ELF-1 (cell line): ENCODE data around the gene ALPG.
"Not testable (repeated sequence)": the region's sequence is repeated elsewhere in the genome, so short reads cannot be mapped to it uniquely, and the experiment has no call there.

Experiments used
- DNase-seq: peaks from one replicate; pipeline ENCODE4 v3.0.0-alpha.2; 2016; ENCODE audit warnings: low read depth, low spot score

The ALPG gene

GRCh38 chr2:232406556-232407310 lies at the start of gene ALPG:
Gene ALPG (plus strand): TSS chr2:232406844. CDS start chr2:232406895, 51 bp downstream.
- DNase-seq, result no peak

DNA sequence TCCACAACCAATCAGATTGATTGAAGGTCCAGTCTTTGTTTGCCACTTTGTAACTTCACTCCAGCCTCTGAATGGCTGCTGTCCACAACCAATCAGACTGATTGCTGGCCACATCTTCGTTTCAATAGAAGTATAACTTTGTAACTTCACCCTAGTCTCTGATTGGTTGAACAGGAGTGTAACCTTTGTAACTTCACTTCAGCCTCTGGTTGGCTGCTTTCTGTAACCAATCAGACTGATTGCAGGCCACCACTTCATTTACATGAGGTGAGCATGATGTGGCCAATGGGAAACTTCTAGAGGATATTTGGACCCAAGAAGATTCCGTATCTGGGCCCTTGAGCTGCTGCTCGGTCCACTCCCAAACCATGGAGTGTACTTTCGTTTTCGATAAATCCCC lies 45.0 kb upstream of the ALPG start:
- no peak for DNase-seq

GRCh38 chr2:232362174-232362900 lies 44.3 kb upstream of the ALPG start:
- no peak for DNase-seq

DNA sequence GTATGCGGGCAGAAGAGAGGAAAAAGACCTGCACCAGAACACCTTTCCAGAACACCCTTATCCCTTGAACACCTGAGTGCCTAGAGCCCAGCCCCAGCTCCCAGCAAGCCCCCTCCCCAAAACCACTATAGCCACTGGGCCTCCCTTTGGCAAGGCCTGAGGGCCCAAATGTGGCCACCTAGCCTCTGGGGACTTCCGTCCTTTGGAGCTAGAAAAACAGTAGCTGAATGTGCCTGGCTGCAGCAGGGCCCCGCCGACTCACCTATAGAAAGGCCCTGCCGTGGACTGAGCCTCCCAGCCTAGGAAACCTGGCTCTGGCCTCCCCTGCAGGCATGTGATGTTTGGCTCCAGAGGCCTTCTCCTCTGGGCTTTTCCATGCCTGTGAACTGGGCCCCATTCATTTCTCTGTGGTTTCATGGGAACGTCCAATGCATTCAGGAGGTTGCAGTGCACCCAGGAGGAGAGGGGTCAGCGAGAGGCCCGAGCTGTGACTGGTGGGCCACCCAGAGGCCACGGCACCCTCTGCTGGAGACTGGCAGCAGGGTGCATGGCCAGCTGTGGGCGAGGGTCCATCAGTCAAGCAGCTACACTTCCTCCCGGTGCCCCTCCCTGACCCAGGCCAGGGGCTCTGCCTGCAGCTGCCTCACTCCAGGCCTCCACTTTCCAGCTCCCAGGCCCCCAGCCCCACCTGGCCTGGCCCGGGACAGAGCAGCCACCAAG lies 43.4 kb upstream of the ALPG start:
- not testable (repeated sequence) for DNase-seq

DNA sequence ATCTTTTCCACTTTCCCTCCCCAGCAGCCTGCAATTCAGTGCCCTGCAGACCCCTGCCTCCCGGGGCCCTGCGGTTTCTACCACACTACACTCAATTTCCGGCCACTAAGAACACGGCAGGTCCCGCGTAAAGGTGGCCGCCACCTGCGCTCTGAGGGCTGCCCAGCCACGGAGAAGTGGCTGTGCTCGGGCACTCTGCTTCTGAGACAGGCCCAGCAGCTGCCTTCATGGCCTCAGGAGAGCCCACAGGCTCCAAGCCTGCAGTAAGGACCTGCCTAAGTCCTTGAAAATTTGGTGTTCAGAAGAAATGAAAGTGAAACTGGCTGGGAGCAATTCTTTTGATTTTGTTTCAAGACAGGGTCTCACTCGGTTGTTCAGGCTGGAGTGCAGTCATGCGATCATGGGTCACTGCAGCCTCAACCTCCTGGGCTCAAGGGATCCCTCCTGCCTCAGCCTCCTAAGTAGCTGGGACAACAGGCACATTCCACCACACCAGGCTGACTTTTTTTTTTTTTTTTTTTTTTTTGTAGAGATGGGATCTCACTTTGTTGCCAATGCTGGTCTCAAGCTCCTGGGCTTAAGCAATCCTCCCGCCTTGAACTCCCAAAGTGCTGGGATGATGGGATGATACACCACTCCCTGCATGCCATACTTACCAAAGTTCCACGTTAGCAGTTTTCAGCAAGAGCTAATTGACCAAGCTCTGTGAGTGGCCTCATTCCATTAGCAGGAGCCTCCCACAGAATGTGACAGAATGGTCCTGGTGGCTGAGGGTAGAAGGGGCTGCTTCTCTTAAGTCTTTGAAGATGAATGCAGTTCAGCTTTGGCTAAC lies 42.6 kb upstream of the ALPG start:
- no peak for DNase-seq

GRCh38 chr2:232364806-232365594 lies 41.6 kb upstream of the ALPG start:
- DNase-seq, result not testable (repeated sequence)

- peak; percentile 82 for DNase-seq
Observed at GRCh38 chr2:232365621-232366321, 40.9 kb upstream of the ALPG start.

DNA sequence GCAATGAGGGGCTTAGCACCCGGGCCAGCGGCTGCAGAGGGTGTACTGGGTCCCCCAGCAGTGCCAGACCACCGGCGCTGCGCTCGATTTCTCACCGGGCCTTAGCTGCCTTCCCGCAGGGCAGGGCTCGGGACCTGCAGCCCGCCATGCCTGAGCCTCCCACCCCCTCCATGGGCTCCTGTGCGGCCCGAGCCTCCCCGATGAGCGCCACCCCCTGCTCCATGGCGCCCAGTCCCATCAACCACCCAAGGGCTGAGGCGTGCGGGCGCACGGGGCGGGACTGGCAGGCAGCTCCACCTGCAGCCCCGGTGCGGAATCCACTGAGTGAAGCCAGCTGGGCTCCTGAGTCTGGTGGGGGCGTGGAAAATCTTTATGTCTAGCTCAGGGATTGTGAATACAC lies 40.2 kb upstream of the ALPG start:
- DNase-seq, result not testable (repeated sequence)

- no peak for DNase-seq
Observed at GRCh38 chr2:232367016-232367415, 39.6 kb upstream of the ALPG start.

DNA sequence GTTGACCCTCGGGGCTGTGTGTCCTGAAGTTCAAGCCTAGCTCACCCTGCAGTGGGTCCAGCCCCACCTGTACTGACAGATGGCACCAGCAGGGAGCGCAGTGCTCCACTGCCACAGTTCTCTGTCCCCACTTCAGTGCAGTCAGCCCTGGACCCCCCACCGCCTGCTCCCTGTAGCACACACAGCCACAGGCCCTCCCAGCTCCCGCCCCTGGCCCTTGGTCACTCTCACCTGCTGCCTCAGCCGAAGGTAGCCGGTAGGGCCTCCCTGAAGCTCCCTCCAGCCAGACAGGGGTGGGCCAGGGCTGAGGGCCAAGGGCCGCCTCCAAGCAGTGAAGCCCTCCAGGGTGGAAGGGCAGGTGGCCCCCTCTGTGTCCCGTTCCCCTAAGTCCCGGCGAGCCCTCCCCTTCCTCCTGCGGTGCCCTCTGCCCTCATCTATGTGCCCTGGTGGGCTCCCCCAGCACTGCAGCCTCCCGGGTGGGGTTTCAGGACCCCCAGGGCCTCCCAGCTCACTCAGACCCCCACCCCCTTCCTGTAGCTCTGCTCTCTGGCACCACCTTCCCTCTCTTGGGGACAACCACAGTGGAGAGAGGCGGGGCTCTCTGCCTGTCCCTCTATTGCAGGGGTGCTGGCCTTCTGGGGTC lies 38.9 kb upstream of the ALPG start:
- DNase-seq, result peak; percentile 82

DNA sequence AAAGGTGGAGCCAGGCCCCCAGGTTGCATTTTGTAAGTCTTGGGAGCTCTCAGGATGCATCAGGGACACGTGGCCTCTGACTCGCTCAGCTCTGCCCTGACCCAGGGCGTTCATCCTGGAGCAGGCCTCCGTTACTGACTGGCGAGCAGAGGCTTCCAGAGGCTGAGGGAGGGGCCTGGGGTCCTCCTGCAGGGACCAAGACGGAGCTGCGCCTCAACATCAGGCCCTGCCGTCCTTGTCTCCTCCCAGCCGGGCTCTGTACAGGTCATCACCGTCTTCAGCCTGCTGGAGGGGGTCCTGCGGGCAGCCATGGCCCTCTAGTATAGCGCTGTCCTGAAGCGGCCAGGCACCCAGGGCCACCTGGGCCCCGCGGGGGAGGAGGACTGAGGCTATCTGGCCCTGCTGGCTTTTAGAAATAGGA lies 38.3 kb upstream of the ALPG start:
- DNase-seq, result no peak

DNA sequence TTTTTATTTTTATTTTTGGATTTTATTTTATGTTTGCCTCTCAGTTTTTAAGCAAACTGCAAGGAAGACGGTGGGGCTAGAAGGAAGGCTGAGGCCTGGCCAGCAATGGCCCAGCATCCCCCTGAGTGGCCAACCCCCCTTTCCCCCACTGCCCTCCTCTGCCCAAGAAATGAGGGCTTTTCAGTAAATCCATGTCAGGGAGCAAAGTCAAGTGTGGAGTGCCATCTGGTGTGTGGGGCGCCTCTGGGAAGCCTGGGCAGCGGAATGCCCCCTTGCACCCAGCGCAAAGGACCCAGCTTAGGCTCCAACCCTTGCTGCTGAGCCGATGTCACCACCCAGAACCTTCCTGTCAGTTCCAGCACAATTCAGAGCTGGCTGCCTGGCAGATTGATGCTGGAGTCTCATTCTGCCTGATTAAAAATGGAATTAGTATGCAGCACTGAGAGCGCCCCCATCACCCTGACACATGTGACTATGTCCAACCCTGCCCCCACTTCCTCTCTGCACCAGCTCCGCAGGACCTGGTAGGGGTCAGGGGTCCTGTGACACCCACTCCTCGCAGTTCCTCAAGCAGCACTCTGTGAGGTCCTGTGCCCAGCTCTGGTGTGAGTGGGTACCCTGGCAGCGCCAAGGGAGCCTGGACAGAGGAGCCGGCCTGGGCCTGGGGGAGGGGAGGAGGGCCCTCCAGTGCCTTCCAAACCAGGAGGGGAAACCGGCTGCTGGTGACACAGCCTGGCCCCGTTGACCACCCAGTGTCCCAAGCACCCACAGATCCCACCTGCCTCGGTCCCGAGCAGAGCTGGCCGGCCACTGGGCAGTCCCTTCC lies 37.3 kb upstream of the ALPG start:
- no peak for DNase-seq

- DNase-seq, result not testable (repeated sequence)
Observed at GRCh38 chr2:232370007-232370406, 36.6 kb upstream of the ALPG start.

- no peak for DNase-seq
Observed at GRCh38 chr2:232372231-232373208, 34.1 kb upstream of the ALPG start.

- DNase-seq, result no peak
Observed at GRCh38 chr2:232374356-232374755, 32.3 kb upstream of the ALPG start.

GRCh38 chr2:232375164-232375563 lies 31.5 kb upstream of the ALPG start:
- DNase-seq, result no peak

GRCh38 chr2:232376260-232376659 lies 30.4 kb upstream of the ALPG start:
- peak; percentile 74 for DNase-seq
